Measurements from ENCODE around the gene CD6.

DNA sequence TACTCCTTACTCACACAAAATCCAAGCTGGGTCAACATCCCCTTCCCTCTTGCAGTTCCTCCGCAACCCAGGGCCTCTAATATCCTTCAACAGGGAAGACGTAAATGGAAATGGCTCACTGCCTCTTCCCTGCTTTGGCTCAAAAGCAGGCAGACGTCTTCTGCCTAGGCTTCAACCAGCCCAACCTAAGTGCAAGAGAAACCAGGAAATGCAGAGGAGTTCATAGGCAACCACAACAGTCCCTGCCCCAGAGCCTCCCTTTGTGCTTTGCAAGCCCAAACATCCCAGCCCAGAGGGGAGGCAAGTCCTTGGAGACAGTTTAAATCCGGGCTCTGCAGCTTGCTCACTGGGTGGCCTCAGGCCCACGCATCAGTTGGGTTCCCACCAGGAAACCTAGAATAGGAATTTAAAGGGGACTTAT lies 33.3 kb downstream of the CD6 start:
- no peak for TF ChIP-seq POLR2A (IDR thresholded peaks at IDR 0.05)
- TF ChIP-seq, protein P1, sequence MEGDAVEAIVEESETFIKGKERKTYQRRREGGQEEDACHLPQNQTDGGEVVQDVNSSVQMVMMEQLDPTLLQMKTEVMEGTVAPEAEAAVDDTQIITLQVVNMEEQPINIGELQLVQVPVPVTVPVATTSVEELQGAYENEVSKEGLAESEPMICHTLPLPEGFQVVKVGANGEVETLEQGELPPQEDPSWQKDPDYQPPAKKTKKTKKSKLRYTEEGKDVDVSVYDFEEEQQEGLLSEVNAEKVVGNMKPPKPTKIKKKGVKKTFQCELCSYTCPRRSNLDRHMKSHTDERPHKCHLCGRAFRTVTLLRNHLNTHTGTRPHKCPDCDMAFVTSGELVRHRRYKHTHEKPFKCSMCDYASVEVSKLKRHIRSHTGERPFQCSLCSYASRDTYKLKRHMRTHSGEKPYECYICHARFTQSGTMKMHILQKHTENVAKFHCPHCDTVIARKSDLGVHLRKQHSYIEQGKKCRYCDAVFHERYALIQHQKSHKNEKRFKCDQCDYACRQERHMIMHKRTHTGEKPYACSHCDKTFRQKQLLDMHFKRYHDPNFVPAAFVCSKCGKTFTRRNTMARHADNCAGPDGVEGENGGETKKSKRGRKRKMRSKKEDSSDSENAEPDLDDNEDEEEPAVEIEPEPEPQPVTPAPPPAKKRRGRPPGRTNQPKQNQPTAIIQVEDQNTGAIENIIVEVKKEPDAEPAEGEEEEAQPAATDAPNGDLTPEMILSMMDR (IDR thresholded peaks at IDR 0.05), result no peak
